Renal pelvis (tissue), 4 donors: ENCODE results near the gene SARM1. TPM values are rescaled to one million over a fixed set of nuclear protein-coding genes. Genes with fewer than 3 reads are reported as not detected.
"Not testable (repeated sequence)": the region's sequence is repeated elsewhere in the genome, so short reads cannot be mapped to it uniquely, and the experiment has no call there.

ENCODE experiments used
- DNase-seq: peaks from one replicate; pipeline ENCODE4 v3.0.0-alpha.2; 2013
- polyA plus RNA-seq, 3 donors: library from polyadenylated mRNA; unstranded; fragments of 120-200 nt; gene quantifications; one replicate each; pipeline ENCODE4 v1.2.1, GENCODE V29; 2013; ENCODE audit not compliant: insufficient read length in 3 of 3

The SARM1 gene
- polyA plus RNA-seq, 3 donors = 14.9 to 16.8 (median 15.9) TPM

- no peak for DNase-seq
Observed at GRCh38 chr17:28338056-28338768, 33.3 kb upstream of the SARM1 start.

- not testable (repeated sequence) for DNase-seq
Observed at GRCh38 chr17:28338769-28339212, 32.7 kb upstream of the SARM1 start.

GRCh38 chr17:28339431-28339830, 32.1 kb upstream of the SARM1 start:
- no peak for DNase-seq

DNA sequence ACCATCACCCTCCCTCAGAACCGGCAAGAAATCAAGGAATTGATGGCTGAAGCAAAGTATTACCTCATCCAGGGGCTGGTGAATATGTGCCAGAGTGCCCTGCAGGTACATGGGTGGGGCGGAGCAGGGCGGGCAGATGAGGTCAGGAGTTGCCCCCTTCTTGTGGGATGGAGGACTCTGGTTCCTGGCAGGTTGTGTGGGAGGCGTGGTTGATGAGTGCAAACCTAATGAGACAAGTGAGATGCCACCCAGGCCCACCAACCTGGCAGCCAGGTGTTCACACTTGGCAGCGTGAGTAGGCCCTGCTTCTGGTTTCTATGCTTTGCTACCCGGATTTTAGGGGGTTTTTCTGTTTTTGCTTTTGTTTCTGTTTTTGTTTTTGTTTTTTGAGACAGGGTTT, 31.1 kb upstream of the SARM1 start:
- no peak for DNase-seq

DNA sequence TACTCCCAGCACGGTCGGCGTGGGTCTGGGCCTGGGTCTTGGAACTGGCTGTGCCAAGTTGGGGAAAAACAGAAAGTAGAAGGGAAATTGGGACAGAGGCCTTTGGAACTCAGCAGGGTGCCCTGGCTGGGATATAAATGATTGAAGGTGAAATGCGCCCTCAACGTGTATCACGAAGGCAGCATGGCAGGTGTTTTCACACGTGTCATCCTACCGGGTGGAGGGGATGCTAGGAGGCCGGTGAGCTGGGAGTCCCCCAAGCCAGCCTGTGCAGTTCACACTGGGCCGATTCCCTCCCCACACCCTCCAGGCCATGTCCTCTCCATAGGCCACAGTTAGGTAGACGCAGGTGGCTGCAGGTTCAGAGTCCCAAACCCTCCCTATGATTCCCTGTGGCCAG, 30.0 kb upstream of the SARM1 start:
- DNase-seq = no peak

- no peak for DNase-seq
Observed at GRCh38 chr17:28342313-28342712, 29.2 kb upstream of the SARM1 start.

DNA sequence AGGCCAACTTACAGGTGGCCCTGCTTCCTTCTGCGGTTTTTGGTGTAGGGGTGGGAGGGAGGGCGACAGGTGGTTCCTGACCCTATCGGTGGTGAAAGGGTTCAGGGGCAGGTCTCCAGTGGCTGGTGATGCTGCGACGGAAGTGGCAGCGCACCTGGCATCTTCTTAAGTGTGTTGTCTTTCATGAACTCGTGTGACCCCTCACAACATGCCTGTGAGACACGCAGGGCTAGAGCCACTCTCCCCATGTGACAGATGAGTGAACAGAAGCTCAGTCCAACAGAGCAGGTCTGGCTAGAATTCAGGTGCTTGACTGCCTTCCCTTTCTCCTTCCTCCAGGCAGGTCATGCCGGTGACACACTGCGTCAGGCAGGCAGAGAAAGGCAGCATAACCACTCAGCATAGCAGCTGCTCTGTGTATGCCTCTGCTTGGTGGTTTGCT, 28.0 kb upstream of the SARM1 start:
- DNase-seq = no peak

GRCh38 chr17:28344011-28344410, 27.5 kb upstream of the SARM1 start:
- no peak for DNase-seq

GRCh38 chr17:28344435-28344901, 27.0 kb upstream of the SARM1 start:
- no peak for DNase-seq

DNA sequence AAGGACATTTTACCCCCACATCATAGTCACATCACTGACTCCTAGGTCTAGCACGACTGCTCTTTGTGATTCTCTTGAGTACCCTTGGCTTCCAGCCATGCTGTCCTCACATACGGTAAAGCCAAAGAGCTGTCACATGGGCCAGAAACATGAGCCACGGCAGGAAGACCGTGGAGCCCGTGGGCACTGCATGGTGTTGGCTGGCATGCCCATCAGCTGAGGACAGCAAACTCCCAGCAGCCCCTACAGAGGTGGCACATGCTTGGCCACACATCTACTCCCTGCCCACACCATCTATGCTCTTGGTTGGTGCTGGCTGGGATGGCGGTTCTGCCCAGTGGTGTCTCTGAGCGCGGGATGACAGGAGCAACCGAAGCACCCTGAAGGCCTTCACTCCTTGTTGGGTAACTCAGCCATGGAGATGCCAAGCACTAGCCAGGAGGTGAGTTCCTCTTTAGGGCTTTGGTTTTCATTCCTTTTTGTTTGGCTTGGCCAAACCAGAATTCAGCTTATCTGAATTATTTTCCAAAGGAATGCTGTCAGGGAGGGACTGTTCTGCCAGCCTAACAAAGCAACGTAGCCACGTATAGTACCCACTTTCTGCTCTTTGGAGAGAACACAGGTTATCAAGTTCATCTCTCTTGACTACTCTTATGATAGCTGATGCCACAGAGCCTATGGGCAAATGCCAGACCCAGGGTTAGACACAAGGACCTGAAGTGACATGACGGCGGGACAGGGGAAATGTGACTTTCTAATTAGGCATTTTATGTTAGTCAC, 25.9 kb upstream of the SARM1 start:
- DNase-seq = no peak

GRCh38 chr17:28346199-28346580, 25.3 kb upstream of the SARM1 start:
- no peak for DNase-seq

DNA sequence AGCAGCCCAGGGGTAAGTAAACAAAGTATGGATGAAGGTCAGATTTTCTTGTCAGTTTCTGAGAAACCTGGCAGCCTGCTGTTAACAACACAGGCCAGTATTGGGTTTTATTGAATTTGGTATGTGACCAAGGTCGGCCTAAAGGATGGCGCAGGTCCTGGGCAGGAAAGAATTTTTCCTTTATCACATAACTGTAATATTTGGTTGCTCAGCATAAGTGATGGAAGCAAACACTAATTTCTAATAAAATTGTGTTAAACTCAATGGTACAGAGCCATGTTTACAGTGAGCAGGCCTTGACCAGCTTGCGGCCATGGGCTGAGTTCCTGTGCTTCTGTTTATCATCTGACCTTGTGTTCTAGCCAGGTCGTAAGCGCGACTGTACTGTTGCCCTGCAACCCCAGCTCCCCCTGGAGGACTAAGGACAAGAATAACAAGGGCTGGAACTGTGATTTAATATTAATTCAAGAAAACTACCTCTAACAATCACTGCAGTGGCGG, 24.7 kb upstream of the SARM1 start:
- no peak for DNase-seq

- DNase-seq = no peak
Observed at GRCh38 chr17:28347261-28347891, 24.1 kb upstream of the SARM1 start.

DNA sequence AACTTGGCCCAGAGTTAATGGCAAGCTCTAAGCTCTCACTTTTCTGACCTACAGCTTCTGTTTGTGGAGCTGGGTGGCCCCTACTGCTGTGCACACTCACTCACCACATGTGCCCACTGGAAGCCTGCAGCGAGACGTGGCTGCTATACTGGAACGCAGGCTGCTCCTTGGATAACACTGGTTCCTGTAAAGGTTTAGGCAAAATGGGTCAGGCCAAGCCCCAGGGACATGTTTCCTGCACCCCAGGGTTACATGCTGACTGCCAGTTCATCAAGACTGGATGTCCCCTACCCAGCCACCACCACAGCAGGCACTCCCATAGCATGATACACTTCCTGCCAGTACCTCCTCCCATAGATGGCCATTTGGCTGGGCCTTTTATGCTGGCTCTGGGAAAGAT, 22.5 kb upstream of the SARM1 start:
- no peak for DNase-seq

- no peak for DNase-seq
Observed at GRCh38 chr17:28350271-28350670, 21.2 kb upstream of the SARM1 start.

GRCh38 chr17:28357061-28357900, 14.2 kb upstream of the SARM1 start, which contains the start of gene POLDIP2:
Gene POLDIP2, minus strand, starts transcription at chr17:28357527. Its CDS starts 79 bp downstream, at chr17:28357448.
- DNase-seq = peak; percentile 95

- no peak for DNase-seq
Observed at GRCh38 chr17:28357901-28358197, 13.6 kb upstream of the SARM1 start.

DNA sequence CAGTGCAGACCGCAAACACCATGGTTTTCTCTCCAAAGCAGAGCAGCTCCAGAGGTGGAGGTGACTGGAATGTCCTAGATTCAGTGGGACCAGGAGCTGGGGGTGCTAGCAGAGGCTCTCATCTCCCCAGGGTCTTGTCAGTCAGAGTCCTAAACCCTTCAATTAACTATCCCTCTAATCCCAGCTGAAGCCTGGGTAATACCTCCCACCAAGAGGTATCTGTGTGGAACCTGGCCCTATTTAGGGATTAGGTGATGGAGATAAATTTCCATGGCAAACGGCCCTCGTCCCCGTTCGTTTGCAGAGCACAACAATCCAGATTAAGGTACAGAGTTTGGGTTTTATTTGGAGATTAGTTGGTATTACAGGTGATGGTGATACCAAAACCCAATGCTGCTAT, 8.3 kb upstream of the SARM1 start:
- no peak for DNase-seq

DNA sequence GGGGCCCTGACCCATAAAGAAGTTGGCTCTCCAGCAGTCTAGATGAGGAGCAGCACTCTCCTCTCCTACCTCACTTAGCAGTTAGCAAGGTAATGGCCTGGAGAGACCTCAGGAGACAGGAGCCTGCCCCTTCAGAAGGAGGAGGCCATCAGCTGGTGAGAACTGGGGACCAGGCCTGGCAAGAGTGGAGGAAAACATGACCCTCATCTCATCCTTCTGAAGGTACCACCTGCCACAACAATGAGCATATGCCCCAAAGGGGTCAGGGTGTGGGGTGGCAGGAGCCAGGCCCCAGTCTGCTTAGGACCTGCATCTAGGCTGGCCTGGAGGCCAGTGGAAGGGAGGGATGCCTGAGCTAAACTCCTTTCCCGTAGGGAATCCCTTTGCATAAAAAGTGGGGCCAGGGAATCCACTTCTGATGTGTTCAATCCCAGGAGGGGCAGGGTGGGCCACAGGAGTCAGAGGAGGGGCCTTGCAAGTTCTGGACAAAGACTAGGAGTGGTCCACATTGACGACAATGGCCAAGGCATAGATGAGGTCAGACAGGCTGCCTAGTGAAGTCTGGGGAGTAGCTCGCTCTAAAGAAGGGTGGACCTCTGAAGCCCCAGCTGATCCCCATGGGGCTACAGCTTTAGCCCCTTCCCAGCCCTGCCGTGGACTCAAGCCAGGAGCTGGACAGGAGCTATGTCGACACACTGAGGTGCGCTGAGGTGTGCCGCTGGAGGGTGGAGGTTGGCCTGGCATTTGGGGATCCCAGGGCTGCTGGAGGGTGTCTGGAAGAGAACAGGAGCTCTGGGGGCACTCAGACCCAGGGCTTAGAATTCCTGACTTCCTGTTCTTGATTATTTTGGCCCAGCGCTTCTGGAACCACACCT, 7.5 kb upstream of the SARM1 start:
- DNase-seq = no peak

GRCh38 chr17:28364665-28365363, 6.7 kb upstream of the SARM1 start, which contains the start of gene SEBOX:
Gene SEBOX, minus strand, starts transcription at chr17:28365199. Its CDS starts 48 bp downstream, at chr17:28365151.
- no peak for DNase-seq
